ENCODE data around the gene FAM237B. TPM values are rescaled to one million over a fixed set of nuclear protein-coding genes. Genes with fewer than 3 reads are reported as not detected.

The FAM237B gene
- total RNA-seq, 2 experiments from 2014 or later: not detected

DNA sequence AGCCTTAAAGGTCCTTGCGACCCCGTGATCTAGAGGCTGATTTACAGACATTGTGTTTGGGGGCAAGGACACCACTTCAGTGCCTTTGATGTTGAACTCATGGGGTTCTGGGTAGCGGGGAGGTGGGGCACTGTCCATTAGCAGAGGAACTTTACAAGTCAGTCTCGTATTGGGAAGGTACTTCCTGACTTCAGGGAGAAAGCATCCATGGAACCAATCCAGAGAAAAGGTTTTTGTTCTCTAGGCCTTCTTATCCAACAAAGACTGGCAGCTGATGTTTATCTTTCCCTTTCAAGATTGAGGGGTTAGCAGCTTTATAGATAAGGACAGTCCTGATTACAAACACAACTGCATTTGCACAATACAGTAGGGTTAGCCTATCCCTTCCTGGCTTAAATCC, 28.2 kb upstream of the FAM237B start:
- TF ChIP-seq, protein P1, sequence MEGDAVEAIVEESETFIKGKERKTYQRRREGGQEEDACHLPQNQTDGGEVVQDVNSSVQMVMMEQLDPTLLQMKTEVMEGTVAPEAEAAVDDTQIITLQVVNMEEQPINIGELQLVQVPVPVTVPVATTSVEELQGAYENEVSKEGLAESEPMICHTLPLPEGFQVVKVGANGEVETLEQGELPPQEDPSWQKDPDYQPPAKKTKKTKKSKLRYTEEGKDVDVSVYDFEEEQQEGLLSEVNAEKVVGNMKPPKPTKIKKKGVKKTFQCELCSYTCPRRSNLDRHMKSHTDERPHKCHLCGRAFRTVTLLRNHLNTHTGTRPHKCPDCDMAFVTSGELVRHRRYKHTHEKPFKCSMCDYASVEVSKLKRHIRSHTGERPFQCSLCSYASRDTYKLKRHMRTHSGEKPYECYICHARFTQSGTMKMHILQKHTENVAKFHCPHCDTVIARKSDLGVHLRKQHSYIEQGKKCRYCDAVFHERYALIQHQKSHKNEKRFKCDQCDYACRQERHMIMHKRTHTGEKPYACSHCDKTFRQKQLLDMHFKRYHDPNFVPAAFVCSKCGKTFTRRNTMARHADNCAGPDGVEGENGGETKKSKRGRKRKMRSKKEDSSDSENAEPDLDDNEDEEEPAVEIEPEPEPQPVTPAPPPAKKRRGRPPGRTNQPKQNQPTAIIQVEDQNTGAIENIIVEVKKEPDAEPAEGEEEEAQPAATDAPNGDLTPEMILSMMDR (IDR thresholded peaks at IDR 0.05): no peak
- H3K4me1 ChIP-seq (ENCODE audit: insufficient read depth, low read length): peaks cover 14% of the 10 kb centered on the region
- no peak overlapping the region for H3K4me3 ChIP-seq (ENCODE audit: low read length)
- Mint-ChIP-seq H3K4me1 (ENCODE audit: low read depth) (peaks cover 78% of the 10 kb centered on the region), H3K27me3 (no peaks in the 10 kb centered on the region), H3K36me3 (ENCODE audit: low read depth) (peaks cover 57% of the 10 kb centered on the region), H3K27ac (peak overlapping the region; percentile 99), H3K9me3 (no peaks in the 10 kb centered on the region), H3K4me3 (peak overlapping the region; percentile 64)
- H3K27me3 ChIP-seq (ENCODE audit: control insufficient read depth in 1 of 2, insufficient read depth in 2 of 2, low read length in 2 of 2): no peaks in the 10 kb centered on the region
- H3K9me3 ChIP-seq (ENCODE audit: control insufficient read depth in 1 of 2, insufficient read depth in 1 of 2, low read length in 2 of 2): no peaks in the 10 kb centered on the region
- ChIA-PET CTCF (no interaction called here), POLR2A (no interaction called here)
- no peak for DNase-seq
- intact Hi-C loops (cut with DNase I, micrococcal nuclease): loop anchor here (5.0 kb wide), 1 partner anchor 102 kb away; the partner anchor contains the start of gene CFAP69 (in 2 of the 2)
- H3K27ac ChIP-seq (ENCODE audit: low read depth in 1 of 2, low read length in 2 of 2): no peak overlapping the region
- ATAC-seq (ENCODE audit: poor library complexity): no peak
- H3K36me3 ChIP-seq (ENCODE audit: insufficient read depth, low read length): peaks cover 12% of the 10 kb centered on the region

DNA sequence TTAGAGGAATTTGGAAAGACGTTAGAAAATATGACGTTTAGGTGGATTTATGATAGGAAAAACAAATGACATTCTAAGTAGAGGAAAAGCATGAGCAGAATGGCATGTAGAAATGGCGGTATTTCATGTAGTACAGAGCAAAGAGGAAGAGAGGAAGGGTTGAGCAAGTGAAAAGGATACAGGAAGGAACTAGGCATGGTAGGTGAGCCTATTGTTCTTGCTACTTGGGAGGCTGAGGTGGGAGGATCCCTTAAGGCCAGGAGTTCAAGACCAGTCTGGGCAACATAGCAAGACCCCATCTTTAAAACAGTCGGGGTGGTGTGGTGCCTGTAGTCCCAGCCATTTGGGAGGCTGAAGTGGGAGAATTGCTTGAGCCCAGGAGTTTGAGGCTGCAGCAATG, 26.7 kb upstream of the FAM237B start:
- Mint-ChIP-seq H3K27ac (peak overlapping the region; percentile 99), H3K9me3 (no peaks in the 10 kb centered on the region), H3K36me3 (ENCODE audit: low read depth) (peaks cover 41% of the 10 kb centered on the region), H3K4me1 (ENCODE audit: low read depth) (peaks cover 71% of the 10 kb centered on the region), H3K4me3 (peak overlapping the region; percentile 98), H3K27me3 (no peaks in the 10 kb centered on the region)
- ChIA-PET CTCF (no interaction called here), POLR2A (interaction anchor here (0.7 kb wide), 1 partner anchor 22 kb away, joined by 4 read pairs; no protein-coding TSS in a partner anchor)
- Histone ChIP-seq H3K27ac (ENCODE audit: low read depth in 1 of 2, low read length in 2 of 2) (no peak overlapping the region), H3K4me1 (ENCODE audit: insufficient read depth, low read length) (peaks cover 14% of the 10 kb centered on the region), H3K36me3 (ENCODE audit: insufficient read depth, low read length) (peaks cover 2% of the 10 kb centered on the region), H3K27me3 (ENCODE audit: control insufficient read depth in 1 of 2, insufficient read depth in 2 of 2, low read length in 2 of 2) (no peaks in the 10 kb centered on the region), H3K9me3 (ENCODE audit: control insufficient read depth in 1 of 2, insufficient read depth in 1 of 2, low read length in 2 of 2) (no peaks in the 10 kb centered on the region), H3K4me3 (ENCODE audit: low read length) (peak overlapping the region; percentile 66)
- no peak for DNase-seq
- TF ChIP-seq, protein P1 (IDR thresholded peaks at IDR 0.05): no peak
- ATAC-seq (ENCODE audit: poor library complexity): no peak
- intact Hi-C loops (cut with DNase I, micrococcal nuclease): loop anchor here (1.0 to 5.0 kb wide), 2 partner anchors 55 to 100 kb away; partner anchors contain the start of gene CFAP69 (in 2 of the 2)

DNA sequence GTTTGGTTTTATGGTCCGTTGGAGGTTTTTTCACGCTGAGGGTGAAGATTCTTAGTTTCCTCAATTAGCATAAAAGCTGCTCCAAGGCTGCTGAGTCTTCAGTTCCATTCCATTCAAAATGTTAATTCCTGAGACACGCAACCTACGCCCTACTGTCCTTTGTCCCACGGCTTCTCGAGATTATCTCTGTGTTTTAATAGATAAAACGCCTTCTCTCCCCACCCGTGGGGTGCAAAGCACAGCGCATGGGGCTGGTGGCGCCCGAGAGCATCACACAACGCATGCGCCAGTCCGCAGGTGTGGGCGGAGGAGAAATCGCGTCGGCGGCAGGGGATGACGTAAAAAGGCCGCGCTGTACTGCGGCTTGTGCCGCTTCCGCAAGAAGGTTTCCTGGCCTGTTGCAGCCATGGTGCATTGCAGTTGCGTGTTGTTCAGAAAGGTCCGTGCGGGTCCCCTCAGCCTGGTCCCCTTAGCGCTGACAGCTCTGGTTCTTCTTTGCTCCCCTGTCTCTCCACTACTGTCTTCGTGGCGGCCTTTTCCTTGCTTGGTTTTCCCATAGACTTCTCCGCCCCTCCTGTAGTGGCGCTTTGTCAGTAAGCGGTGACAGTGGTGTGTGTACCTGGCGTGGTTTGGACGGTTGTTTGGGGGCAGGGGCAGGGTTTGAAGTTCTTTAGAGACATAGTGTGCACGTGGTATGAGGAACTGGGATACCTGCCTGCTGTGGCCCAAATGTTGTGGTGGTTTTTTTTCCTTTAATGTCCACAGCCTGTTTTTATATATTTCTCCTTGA, 25.4 kb upstream of the FAM237B start, which contains the start of gene GTPBP10:
GTPBP10 (plus strand) TSS at position 381 of the 790 bp plus-strand sequence; CDS start at position 407, 26 bp downstream.
- Mint-ChIP-seq H3K9me3 (no peaks in the 10 kb centered on the region), H3K27me3 (no peaks in the 10 kb centered on the region), H3K27ac (peak within 1 kb of the TSS; percentile 99), H3K36me3 (ENCODE audit: low read depth) (peaks cover 30% of the 10 kb centered on the region), H3K4me1 (ENCODE audit: low read depth) (peaks cover 61% of the 10 kb centered on the region), H3K4me3 (peak within 1 kb of the TSS; percentile 98)
- Histone ChIP-seq H3K27me3 (ENCODE audit: control insufficient read depth in 1 of 2, insufficient read depth in 2 of 2, low read length in 2 of 2) (no peaks in the 10 kb centered on the region), H3K27ac (ENCODE audit: low read depth in 1 of 2, low read length in 2 of 2) (peak within 1 kb of the TSS; percentile 81 to 86), H3K4me3 (ENCODE audit: low read length) (peak within 1 kb of the TSS; percentile 66), H3K4me1 (ENCODE audit: insufficient read depth, low read length) (peaks cover 14% of the 10 kb centered on the region), H3K36me3 (ENCODE audit: insufficient read depth, low read length) (no peaks in the 10 kb centered on the region), H3K9me3 (ENCODE audit: control insufficient read depth in 1 of 2, insufficient read depth in 1 of 2, low read length in 2 of 2) (no peaks in the 10 kb centered on the region)
- peak; percentile 92 to 99 (median 93) for DNase-seq
- ChIA-PET POLR2A (interaction anchor here (1.0 to 1.4 kb wide), 3 partner anchors 10 to 1899 kb away, joined by 3 to 9 read pairs (median 4); partner anchors contain the start of genes ANKIB1, CLDN12 and KRIT1), CTCF (interaction anchor here (0.8 to 1.5 kb wide), 3 partner anchors 24 to 81 kb away, joined by 3 to 6 read pairs (median 3); partner anchors contain the start of gene CLDN12)
- peak; percentile 91 for ATAC-seq (ENCODE audit: poor library complexity)
- TF ChIP-seq, protein P1 (IDR thresholded peaks at IDR 0.05): peak; percentile 86
- intact Hi-C loops (cut with DNase I, micrococcal nuclease): loop anchor here (1.0 to 5.0 kb wide), 3 partner anchors 57 to 99 kb away; partner anchors contain the start of genes CFAP69 (in 2 of the 2) and CLDN12 (in 1 of the 2)

Measured in CD4-positive, alpha-beta T cell (primary cell).